ENCODE results near the gene BAIAP2L2. TPM values are rescaled to one million over a fixed set of nuclear protein-coding genes. Genes with fewer than 3 reads are reported as not detected.

The BAIAP2L2 gene
- total and polyA plus RNA-seq, 10 of the 15 experiments (the other 5 are each of a cell fraction or from before 2014, with no cell fraction given) = 0.08 to 0.38 (median 0.14) TPM; not detected in 6

- no peak for FAIRE-seq
- TF ChIP-seq REST (IDR thresholded peaks at IDR 0.05; ENCODE audit: low read depth, low read length) = no peak
- TF ChIP-seq FOS (IDR thresholded peaks at IDR 0.05; ENCODE audit: borderline replicate concordance, extremely low read depth, insufficient read length) = no peak
- ChIA-PET RAD21 (ENCODE audit: unreplicated experiment) (interaction anchor here (1.3 kb wide), 1 partner anchor 59 kb away, joined by 3 read pairs; no protein-coding TSS in a partner anchor), POLR2A (no interaction called here), CTCF (interaction anchor here (1.6 to 3.1 kb wide), 2 partner anchors 59 to 460 kb away, joined by 4 to 10 read pairs; no protein-coding TSS in a partner anchor), SMC1A (ENCODE audit: uncharacterized antibody, unreplicated experiment) (no interaction called here)
- no peaks in the 10 kb centered on the region for H3K9me3 ChIP-seq (replicated peaks; ENCODE audit: control insufficient read depth, insufficient read depth, low read length)
- in situ Hi-C loops (cut with MboI) (no loop called here), intact Hi-C loops (cut with micrococcal nuclease; ENCODE audit: unreplicated experiment) (loop anchor here (10.0 kb wide), 2 partner anchors 104 to 244 kb away; no protein-coding TSS in a partner anchor)
- no peaks in the 10 kb centered on the region for H3K4me1 ChIP-seq (ENCODE audit: control insufficient read depth, insufficient read depth, low read length)
- no peak overlapping the region for H3K27ac ChIP-seq (ENCODE audit: control insufficient read depth, insufficient read depth)
- H3K36me3 ChIP-seq (ENCODE audit: control insufficient read depth in 2 of 2, insufficient read depth in 2 of 2, low read length in 1 of 2) = no peaks in the 10 kb centered on the region; a peak in 1 of 4 replicates
- no peak overlapping the region for H3K9ac ChIP-seq (ENCODE audit: control insufficient read depth, insufficient read depth, low read length)
- H3K79me2 ChIP-seq (ENCODE audit: control insufficient read depth, insufficient read depth, low read length) = no peaks in the 10 kb centered on the region
- no peak for DNase-seq (ENCODE audit: low read depth, low spot score)
- 79% methylated on average over 30 of the region's 30 CpGs for WGBS (ENCODE audit: insufficient coverage, insufficient replicate concordance, low lambda C conversion rate, missing lambda C conversion rate)
- no peak overlapping the region for H2AFZ ChIP-seq (ENCODE audit: control insufficient read depth, low read depth, low read length)
- H3K27me3 ChIP-seq (replicated peaks in 1 of 2; ENCODE audit: control insufficient read depth in 2 of 2, insufficient read depth in 2 of 2, low read length in 1 of 2) = no peaks in the 10 kb centered on the region
- H3K4me2 ChIP-seq (ENCODE audit: control insufficient read depth, insufficient read depth) = no peak overlapping the region
- no peak overlapping the region for H3K4me3 ChIP-seq
- no TSS peak for BruUV-seq (replicated peaks)
- ATAC-seq = no peak
- no peaks in the 10 kb centered on the region for H4K20me1 ChIP-seq (ENCODE audit: control insufficient read depth, insufficient read depth)
Observed at GRCh38 chr22:38110863-38111852, 674 bp upstream of the BAIAP2L2 start.

Measured in GM12878 (cell line).